HepG2 (cell line): ENCODE measurements around the gene SP140L. TPM values are rescaled to one million over a fixed set of nuclear protein-coding genes. Genes with fewer than 3 reads are reported as not detected.

Experiments used
- EP300 ChIP-seq, 3 experiments: sonication (generic) in 1 of 3; formaldehyde crosslinking in 1 of 3; IDR thresholded peaks; 2 replicates each; pipeline versions ENCODE4 v1.5.1 to v1.6.1; 2011 to 2020; ENCODE audit warnings: low read depth in 2 of 3, low read length in 2 of 3, borderline replicate concordance in 1 of 3, improper control_type of control experiment in 1 of 3, mild to moderate bottlenecking in 1 of 3, missing genetic modification reagents in 1 of 3, moderate library complexity in 1 of 3
- FOXK1 ChIP-seq: sonication (generic); formaldehyde crosslinking; IDR thresholded peaks from 2 replicates; pipeline ENCODE4 v1.4.0; 2020; ENCODE audit warnings: low read depth, missing genetic modification reagents, borderline replicate concordance
- HMG20B ChIP-seq: conservative IDR thresholded peaks from 2 replicates; pipeline ENCODE4 v1.6.1; 2016; ENCODE audit warnings: missing genetic modification reagents, missing compliant biosample characterization
- HOXA3 ChIP-seq: sonication (generic); formaldehyde crosslinking; IDR thresholded peaks from 2 replicates; pipeline ENCODE4 v1.5.0; 2020; ENCODE audit warnings: missing genetic modification reagents
- ISL2 ChIP-seq: sonication (generic); formaldehyde crosslinking; IDR thresholded peaks from 2 replicates; pipeline ENCODE4 v1.5.0; 2020; ENCODE audit warnings: missing genetic modification reagents
- JARID2 ChIP-seq: sonication (generic); formaldehyde crosslinking; IDR thresholded peaks from 2 replicates; pipeline ENCODE4 v1.8.1; 2023; ENCODE audit warnings: missing genetic modification reagents, inconsistent platforms; ENCODE audit not compliant: insufficient replicate concordance
- KMT2B ChIP-seq: IDR thresholded peaks from 2 replicates; pipeline ENCODE4 v1.6.1; 2016; ENCODE audit warnings: missing genetic modification reagents, missing compliant biosample characterization
- MAZ ChIP-seq, 2 experiments: sonication (generic) in 1 of 2; formaldehyde crosslinking in 1 of 2; IDR thresholded peaks; 2 replicates each; pipeline versions ENCODE4 v1.5.0 to v1.6.1; 2012 to 2020; ENCODE audit warnings: low read depth in 2 of 2, mild to moderate bottlenecking in 2 of 2, borderline replicate concordance in 1 of 2, improper control_type of control experiment in 1 of 2, low read length in 1 of 2, missing genetic modification reagents in 1 of 2, moderate library complexity in 1 of 2
- MEIS2 ChIP-seq: sonication (generic); formaldehyde crosslinking; IDR thresholded peaks from 2 replicates; pipeline ENCODE4 v1.9.0; 2021; ENCODE audit warnings: mild to moderate bottlenecking, missing genetic modification reagents
- SRY ChIP-seq: sonication (generic); formaldehyde crosslinking; IDR thresholded peaks from 2 replicates; pipeline ENCODE4 v1.8.0; 2022; ENCODE audit warnings: mild to moderate bottlenecking, missing genetic modification reagents
- TBX2 ChIP-seq: sonication (generic); formaldehyde crosslinking; IDR thresholded peaks from 2 replicates; pipeline ENCODE4 v1.5.0; 2020; ENCODE audit warnings: missing genetic modification reagents, mild to moderate bottlenecking, borderline replicate concordance
- ZBTB3 ChIP-seq: sonication (generic); formaldehyde crosslinking; IDR thresholded peaks from 2 replicates; pipeline ENCODE4 v1.4.0; 2020; ENCODE audit warnings: low read depth, mild to moderate bottlenecking, moderate library complexity, missing genetic modification reagents, borderline replicate concordance
- ZFX ChIP-seq: sonication (generic); formaldehyde crosslinking; IDR thresholded peaks from 2 replicates; pipeline ENCODE4 v1.4.0; 2020; ENCODE audit warnings: mild to moderate bottlenecking, low read depth, missing genetic modification reagents, moderate library complexity
- ZMAT3 ChIP-seq: sonication (generic); formaldehyde crosslinking; conservative IDR thresholded peaks from 2 replicates; pipeline ENCODE4 v1.7.0; 2021; ENCODE audit warnings: missing genetic modification reagents
- ZMYM3 ChIP-seq: sonication (generic); formaldehyde crosslinking; IDR thresholded peaks from 2 replicates; pipeline ENCODE4 v1.5.1; 2020; ENCODE audit warnings: mild to moderate bottlenecking, missing genetic modification reagents
- ZNF317 ChIP-seq: sonication (generic); formaldehyde crosslinking; IDR thresholded peaks from 2 replicates; pipeline ENCODE4 v1.5.0; 2020; ENCODE audit warnings: mild to moderate bottlenecking, missing genetic modification reagents
- ZNF644 ChIP-seq: IDR thresholded peaks from 2 replicates; pipeline ENCODE4 v1.6.1; 2016; ENCODE audit warnings: low read depth
- ZNF768 ChIP-seq: sonication (generic); formaldehyde crosslinking; IDR thresholded peaks from 2 replicates; pipeline ENCODE4 v1.4.0; 2020; ENCODE audit warnings: missing genetic modification reagents
- ZNF775 ChIP-seq: sonication (generic); formaldehyde crosslinking; IDR thresholded peaks from 2 replicates; pipeline ENCODE4 v1.4.0; 2020; ENCODE audit warnings: missing genetic modification reagents, mild to moderate bottlenecking, moderate library complexity, borderline replicate concordance
- polyA plus RNA-seq, 8 experiments: library from polyadenylated mRNA; depleted of rRNA in 3 of 8; stranded (reverse) in 7 of 8; unstranded in 1 of 8; fragments of >200 nt; fragmentation: Illumina TruSeq in 4 of 8; extraction: Trizol in 4 of 8; gene quantifications; 2 replicates each; pipeline versions ENCODE4 v1.2.1 to v1.2.3, GENCODE V29; 2011 to 2016; ENCODE audit warnings: low read depth in 4 of 8, missing spikeins in 1 of 8, mixed read lengths in 1 of 8; ENCODE audit not compliant: insufficient read depth in 1 of 8
- total RNA-seq, 5 experiments: library from RNA; depleted of rRNA; stranded (reverse); fragments of >200 nt; fragmentation: Illumina TruSeq; extraction: Trizol; gene quantifications; 2 replicates each; pipeline ENCODE4 v1.2.3, GENCODE V29; 2016; ENCODE audit warnings: low read depth in 1 of 5
- TF ChIP-seq, protein P1 (sequence below): sonication (generic); formaldehyde crosslinking; IDR thresholded peaks from 2 replicates; pipeline ENCODE4 v1.5.1; 2020; ENCODE audit warnings: mild to moderate bottlenecking, missing genetic modification reagents, borderline replicate concordance
- TF ChIP-seq, protein P2 (sequence below): sonication (generic); formaldehyde crosslinking; IDR thresholded peaks from 2 replicates; pipeline ENCODE4 v1.5.1; 2020; ENCODE audit warnings: missing genetic modification reagents, mild to moderate bottlenecking, borderline replicate concordance
- TF ChIP-seq, protein P3 (sequence below): sonication (generic); formaldehyde crosslinking; IDR thresholded peaks from 2 replicates; pipeline ENCODE4 v1.5.1; 2020; ENCODE audit warnings: mild to moderate bottlenecking, moderate library complexity, missing genetic modification reagents

SP140L gene
- total and polyA plus RNA-seq, 2 of the 13 experiments (the other 11 are each of a cell fraction or from before 2014, with no cell fraction given) = 10.9 to 17.5 TPM

DNA sequence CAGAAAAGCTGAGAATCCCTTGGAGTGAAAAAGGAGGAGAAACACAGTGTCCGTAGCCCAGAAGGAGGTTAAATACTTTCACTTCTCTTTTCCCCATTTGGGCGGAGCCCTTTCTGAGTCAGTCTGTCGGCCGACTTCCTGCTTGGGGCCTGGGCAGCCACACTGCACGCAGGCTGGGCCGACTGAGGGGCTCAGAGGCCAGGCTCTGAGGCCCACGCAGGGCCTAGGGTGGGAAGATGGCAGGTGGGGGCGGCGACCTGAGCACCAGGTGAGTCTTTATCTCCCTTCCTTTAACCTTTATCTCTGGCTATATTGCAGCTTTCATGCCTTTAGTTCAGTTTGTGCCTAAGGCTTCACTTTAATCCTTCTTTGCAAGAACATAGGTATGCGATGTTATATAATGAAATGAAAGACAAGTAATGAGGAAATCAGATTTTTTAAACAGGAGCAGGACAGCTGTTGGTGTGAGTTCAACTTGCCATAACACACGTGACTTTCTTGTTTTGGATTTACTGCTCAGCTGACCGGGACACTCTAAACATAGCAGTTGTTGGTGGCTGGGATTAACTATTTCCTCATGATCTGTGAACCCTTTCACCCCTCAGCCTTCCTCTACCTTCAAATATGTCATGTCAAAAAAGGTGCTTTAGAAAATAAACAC, 89.2 kb downstream of the SP140L start, which contains the start of gene SP100 (continued):
- TF ChIP-seq, protein P1, sequence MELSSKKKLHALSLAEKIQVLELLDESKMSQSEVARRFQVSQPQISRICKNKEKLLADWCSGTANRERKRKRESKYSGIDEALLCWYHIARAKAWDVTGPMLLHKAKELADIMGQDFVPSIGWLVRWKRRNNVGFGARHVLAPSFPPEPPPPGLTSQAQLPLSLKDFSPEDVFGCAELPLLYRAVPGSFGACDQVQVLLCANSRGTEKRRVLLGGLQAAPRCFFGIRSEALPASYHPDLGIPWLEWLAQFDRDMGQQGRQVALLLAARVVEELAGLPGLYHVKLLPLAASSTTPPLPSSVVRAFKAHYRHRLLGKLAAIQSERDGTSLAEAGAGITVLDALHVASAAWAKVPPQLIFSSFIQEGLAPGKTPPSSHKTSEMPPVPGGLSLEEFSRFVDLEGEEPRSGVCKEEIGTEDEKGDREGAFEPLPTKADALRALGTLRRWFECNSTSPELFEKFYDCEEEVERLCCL = peak; percentile 36; the same call in 1 of the 2 replicates
- TF ChIP-seq ZFX (CRISPR knock-in tag) (peak; percentile 100), JARID2 (CRISPR knock-in tag) (peak; percentile 33), EP300 (IDR thresholded peaks at IDR 0.05; ENCODE audit: low read depth in 2 of 2, low read length in 2 of 2) (peak in 1 of 2 experiments; percentile 26; a peak in 1 of 4 replicates), EP300 (CRISPR knock-in tag; IDR thresholded peaks at IDR 0.05; ENCODE audit: borderline replicate concordance) (0 out of 2 replicates have a peak, but pooled peaks have one; percentile 30), HOXA3 (CRISPR knock-in tag) (peak; percentile 50; the same call in 1 of the 2 replicates), MEIS2 (CRISPR knock-in tag) (peak; percentile 57; the same call in 1 of the 2 replicates), ZNF644 (0 out of 2 replicates have a peak, but pooled peaks have one; percentile 55), ZMAT3 (CRISPR knock-in tag) (0 out of 2 replicates have a peak, but pooled peaks have one; percentile 48), FOXK1 (CRISPR knock-in tag) (no peak), ZNF775 (CRISPR knock-in tag) (0 out of 2 replicates have a peak, but pooled peaks have one; percentile 30), MAZ (IDR thresholded peaks at IDR 0.05; ENCODE audit: borderline replicate concordance, low read depth, low read length) (no peak), MAZ (CRISPR knock-in tag; IDR thresholded peaks at IDR 0.05; ENCODE audit: low read depth) (0 out of 2 replicates have a peak, but pooled peaks have one; percentile 17), ZNF317 (0 out of 2 replicates have a peak, but pooled peaks have one; percentile 37), ZNF768 (no peak), ISL2 (CRISPR knock-in tag) (peak; percentile 41; the same call in 1 of the 2 replicates), ZBTB3 (CRISPR knock-in tag) (no peak), TBX2 (CRISPR knock-in tag) (peak; percentile 80; the same call in 1 of the 2 replicates), ZMYM3 (CRISPR knock-in tag) (0 out of 2 replicates have a peak, but pooled peaks have one; percentile 58), SRY (CRISPR knock-in tag) (peak; percentile 71; the same call in 1 of the 2 replicates), KMT2B (peak; percentile 87), HMG20B (0 out of 2 replicates have a peak, but pooled peaks have one; percentile 21)
- TF ChIP-seq, protein P2, sequence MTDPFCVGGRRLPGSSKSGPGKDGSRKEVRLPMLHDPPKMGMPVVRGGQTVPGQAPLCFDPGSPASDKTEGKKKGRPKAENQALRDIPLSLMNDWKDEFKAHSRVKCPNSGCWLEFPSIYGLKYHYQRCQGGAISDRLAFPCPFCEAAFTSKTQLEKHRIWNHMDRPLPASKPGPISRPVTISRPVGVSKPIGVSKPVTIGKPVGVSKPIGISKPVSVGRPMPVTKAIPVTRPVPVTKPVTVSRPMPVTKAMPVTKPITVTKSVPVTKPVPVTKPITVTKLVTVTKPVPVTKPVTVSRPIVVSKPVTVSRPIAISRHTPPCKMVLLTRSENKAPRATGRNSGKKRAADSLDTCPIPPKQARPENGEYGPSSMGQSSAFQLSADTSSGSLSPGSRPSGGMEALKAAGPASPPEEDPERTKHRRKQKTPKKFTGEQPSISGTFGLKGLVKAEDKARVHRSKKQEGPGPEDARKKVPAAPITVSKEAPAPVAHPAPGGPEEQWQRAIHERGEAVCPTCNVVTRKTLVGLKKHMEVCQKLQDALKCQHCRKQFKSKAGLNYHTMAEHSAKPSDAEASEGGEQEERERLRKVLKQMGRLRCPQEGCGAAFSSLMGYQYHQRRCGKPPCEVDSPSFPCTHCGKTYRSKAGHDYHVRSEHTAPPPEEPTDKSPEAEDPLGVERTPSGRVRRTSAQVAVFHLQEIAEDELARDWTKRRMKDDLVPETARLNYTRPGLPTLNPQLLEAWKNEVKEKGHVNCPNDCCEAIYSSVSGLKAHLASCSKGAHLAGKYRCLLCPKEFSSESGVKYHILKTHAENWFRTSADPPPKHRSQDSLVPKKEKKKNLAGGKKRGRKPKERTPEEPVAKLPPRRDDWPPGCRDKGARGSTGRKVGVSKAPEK (CRISPR knock-in tag) = peak; percentile 84; the same call in 1 of the 2 replicates
- TF ChIP-seq, protein P3, sequence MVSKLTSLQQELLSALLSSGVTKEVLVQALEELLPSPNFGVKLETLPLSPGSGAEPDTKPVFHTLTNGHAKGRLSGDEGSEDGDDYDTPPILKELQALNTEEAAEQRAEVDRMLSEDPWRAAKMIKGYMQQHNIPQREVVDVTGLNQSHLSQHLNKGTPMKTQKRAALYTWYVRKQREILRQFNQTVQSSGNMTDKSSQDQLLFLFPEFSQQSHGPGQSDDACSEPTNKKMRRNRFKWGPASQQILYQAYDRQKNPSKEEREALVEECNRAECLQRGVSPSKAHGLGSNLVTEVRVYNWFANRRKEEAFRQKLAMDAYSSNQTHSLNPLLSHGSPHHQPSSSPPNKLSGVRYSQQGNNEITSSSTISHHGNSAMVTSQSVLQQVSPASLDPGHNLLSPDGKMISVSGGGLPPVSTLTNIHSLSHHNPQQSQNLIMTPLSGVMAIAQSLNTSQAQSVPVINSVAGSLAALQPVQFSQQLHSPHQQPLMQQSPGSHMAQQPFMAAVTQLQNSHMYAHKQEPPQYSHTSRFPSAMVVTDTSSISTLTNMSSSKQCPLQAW = no peak
